Stimulated activated CD4-positive, alpha-beta T cell treated with anti-CD3 and anti-CD28 coated beads, Interleukin-2, amount 100 ng/mL, for 48 hours (primary cell): ENCODE results near the gene TMEM178B.
"Not testable (repeated sequence)": the region's sequence is repeated elsewhere in the genome, so short reads cannot be mapped to it uniquely, and the experiment has no call there.

Experiments used
- DNase-seq, 2 donors: peaks; one replicate each; pipeline ENCODE4 v3.0.0-alpha.2; 2020

TMEM178B gene

GRCh38 chr7:141074162-141074991 lies 513 bp downstream of the TMEM178B start:
- peak; percentile 11 to 14 for DNase-seq

- DNase-seq: no peak
Observed at GRCh38 chr7:141074997-141075396, 1.1 kb downstream of the TMEM178B start.

DNA sequence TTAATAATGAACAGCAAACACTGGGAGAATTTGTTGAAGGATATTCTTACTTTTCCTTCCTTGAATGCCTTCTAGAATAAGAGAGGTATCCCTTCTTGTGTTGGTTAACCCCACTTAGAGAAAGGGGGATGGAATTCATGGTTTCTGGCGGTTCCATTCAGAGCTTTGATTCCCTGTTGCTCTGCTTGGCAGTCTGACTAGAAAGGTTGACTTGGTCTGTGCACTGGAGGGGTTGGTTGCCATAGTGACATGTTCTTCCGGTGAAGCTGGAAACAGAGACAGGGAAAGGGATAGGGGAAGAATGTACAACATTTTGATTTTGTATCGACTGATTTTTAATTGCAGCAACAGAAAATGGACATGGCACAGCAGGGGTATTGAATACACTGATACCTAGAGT lies 2.5 kb downstream of the TMEM178B start:
- no peak for DNase-seq

DNA sequence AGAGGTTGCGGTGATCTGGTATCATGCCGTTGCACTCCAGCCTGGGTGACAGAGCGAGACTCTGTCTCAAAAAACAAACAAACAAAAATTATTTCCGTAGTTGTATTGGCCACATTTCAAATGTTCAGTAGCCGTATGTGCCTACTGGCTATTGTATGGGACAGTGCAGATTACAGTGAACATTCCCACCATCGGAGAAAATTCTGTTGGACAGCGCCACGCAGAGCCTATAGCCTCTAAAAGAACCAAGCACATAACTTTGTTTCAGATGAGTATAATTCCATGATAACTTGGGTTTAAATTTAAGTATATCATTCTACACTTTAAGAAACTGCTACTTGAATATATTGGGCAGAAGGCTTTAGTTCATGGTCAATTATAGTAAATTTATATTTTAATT lies 5.4 kb downstream of the TMEM178B start:
- DNase-seq: no peak

DNA sequence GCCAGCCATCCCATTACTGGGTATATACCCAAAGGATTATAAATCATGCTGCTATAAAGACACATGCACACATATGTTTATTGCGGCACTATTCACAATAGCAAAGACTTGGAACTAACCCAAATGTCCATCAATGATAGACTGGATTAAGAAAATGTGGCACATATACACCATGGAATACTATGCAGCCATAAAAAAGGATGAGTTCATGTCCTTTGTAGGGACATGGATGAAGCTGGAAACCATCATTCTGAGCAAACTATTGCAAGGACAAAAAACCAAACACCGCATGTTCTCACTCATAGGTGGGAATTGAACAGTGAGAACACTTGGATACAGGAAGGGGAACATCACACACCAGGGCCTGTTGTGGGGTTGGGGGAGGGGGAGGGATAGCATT lies 15.6 kb downstream of the TMEM178B start:
- not testable (repeated sequence) for DNase-seq

- DNase-seq: no peak
Observed at GRCh38 chr7:141094336-141095070, 20.6 kb downstream of the TMEM178B start.

DNA sequence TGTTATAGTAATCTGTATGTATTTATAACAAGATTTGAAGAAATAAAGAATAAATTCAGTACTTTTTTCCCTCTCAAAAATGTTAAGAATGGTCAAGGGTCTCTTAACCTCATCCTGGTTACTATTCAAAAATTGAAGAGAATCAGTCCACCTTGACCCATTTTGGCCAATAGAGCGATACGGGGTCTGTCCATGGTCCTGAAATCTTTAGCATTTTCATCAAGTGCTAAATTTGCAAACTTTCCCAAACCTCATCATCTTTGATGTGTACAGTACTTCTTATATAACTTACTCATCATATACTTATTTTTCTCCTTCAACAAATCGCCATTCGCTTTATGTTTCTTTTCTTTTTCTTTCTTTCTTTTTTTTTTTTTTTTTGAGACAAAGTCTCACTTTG lies 23.6 kb downstream of the TMEM178B start:
- no peak for DNase-seq

- no peak for DNase-seq
Observed at GRCh38 chr7:141102436-141102835, 28.6 kb downstream of the TMEM178B start.

- DNase-seq: no peak
Observed at GRCh38 chr7:141103847-141104429, 30.1 kb downstream of the TMEM178B start.

- DNase-seq: no peak
Observed at GRCh38 chr7:141113131-141113530, 39.3 kb downstream of the TMEM178B start.

- DNase-seq: no peak
Observed at GRCh38 chr7:141114029-141114664, 40.3 kb downstream of the TMEM178B start.

- DNase-seq: no peak
Observed at GRCh38 chr7:141115965-141116364, 42.1 kb downstream of the TMEM178B start.

DNA sequence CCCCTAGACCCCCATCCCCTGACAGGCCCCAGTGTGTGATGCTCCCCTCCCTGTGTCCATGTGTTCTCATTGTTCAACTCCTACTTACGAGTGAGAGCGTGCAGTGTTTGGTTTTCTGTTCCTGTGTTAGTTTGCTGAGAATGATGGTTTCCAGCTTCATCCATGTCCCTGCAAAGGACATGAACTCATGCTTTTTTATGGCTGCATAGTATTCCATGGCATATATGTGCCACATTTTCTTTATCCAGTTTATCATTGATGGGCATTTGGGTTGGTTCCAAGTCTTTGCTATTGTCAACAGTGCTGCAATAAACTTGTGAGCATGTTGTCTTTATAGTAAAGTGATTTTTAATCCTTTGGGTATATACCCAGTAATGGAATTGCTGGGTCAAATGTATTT lies 42.8 kb downstream of the TMEM178B start:
- DNase-seq: not testable (repeated sequence)

- no peak for DNase-seq
Observed at GRCh38 chr7:141118767-141119166, 44.9 kb downstream of the TMEM178B start.

DNA sequence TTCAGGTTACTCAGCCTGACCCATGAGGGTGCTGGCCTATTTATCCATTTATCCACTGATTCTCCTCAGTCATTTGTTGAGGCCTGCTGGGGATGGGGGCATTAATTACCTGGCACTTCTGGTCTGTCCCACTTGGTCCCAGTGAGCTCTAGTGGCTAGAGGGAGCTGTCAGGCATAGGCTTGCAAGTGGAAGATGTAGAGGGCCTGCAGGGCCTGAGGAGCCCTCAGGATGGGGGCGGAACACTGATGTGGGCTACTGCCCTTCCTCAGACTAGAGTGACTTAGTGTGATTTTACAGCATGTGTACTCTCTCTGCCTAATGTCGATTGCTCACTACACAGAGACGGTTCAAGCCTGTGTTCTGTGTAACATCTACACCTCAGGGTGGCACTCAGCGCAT lies 45.3 kb downstream of the TMEM178B start:
- DNase-seq: no peak

DNA sequence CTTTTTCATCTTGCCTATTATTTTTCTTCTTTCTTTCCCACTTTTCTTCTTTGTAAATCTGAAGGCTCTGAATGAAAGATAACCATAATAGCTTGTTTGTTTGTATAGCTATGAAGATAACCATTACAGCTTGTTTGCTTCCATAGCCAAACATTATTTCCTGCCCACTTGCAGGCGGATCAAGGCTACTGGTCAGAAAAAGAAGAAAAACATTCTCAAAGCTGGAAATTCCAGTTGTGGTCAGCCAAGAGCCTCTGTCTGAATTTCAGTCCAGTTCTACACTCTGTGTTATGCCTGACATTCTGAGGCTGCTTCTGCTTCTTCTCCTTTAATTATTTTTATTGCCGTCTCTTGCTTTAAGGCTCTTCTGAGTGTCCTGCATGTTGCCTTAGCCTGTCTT lies 48.9 kb downstream of the TMEM178B start:
- DNase-seq: no peak

- no peak for DNase-seq
Observed at GRCh38 chr7:141123522-141123921, 49.7 kb downstream of the TMEM178B start.

- DNase-seq: no peak
Observed at GRCh38 chr7:141126107-141126506, 52.2 kb downstream of the TMEM178B start.

- no peak for DNase-seq
Observed at GRCh38 chr7:141128506-141128905, 54.6 kb downstream of the TMEM178B start.

- DNase-seq: no peak
Observed at GRCh38 chr7:141128931-141129330, 55.1 kb downstream of the TMEM178B start.

DNA sequence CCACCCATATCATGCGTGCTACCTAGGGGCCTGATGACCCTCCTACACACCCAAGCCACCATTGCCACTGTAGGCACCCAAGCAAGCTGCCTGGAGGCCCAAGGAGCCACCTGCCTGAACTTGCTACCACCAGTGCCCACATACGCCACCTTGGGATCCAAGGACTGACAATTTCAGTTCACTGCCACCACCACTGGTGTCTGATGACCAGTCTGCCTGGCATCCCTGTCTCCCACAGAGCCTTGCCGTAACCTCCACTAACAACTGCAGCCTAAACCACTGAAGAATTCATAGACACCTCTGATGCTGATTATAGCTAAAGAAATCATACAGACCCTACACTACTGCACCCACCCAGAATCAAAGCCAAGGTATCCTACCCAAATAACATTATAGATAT lies 58.8 kb downstream of the TMEM178B start:
- DNase-seq: no peak

GRCh38 chr7:141133646-141134045 lies 59.8 kb downstream of the TMEM178B start:
- DNase-seq: no peak

- DNase-seq: no peak
Observed at GRCh38 chr7:141142058-141142457, 68.2 kb downstream of the TMEM178B start.
